Neural cell (in vitro differentiated cells): Measurements from ENCODE around the gene C14orf180. TPM values are rescaled to one million over a fixed set of nuclear protein-coding genes. Genes with fewer than 3 reads are reported as not detected.

Experiments
- H2AFZ ChIP-seq: fragments of 200-600, 300-800 bp; sonication (generic), shearing (Covaris generic); 2 replicates; pipeline ENCODE4 v1.6.0; 2014; ENCODE audit warnings: low read depth, mild to moderate bottlenecking, antibody characterized with exemption, low read length, moderate library complexity
- H3F3A ChIP-seq: fragments of 200-600 bp; shearing (Covaris generic); 2 replicates; pipeline ENCODE4 v1.6.1; 2016; ENCODE audit warnings: mild to moderate bottlenecking, moderate library complexity, mixed read lengths, antibody characterized with exemption, low read length; ENCODE audit not compliant: insufficient read depth, poor library complexity, severe bottlenecking
- H3K27ac ChIP-seq: fragments of 200-600, 300-800 bp; sonication (generic), shearing (Covaris generic); 2 replicates; pipeline ENCODE4 v1.5.1; 2014; ENCODE audit warnings: mild to moderate bottlenecking, low read length, moderate library complexity
- H3K27me3 ChIP-seq: fragments of 300-800, 200-600 bp; sonication (generic), shearing (Covaris generic); 2 replicates; pipeline ENCODE4 v1.6.0; 2014; ENCODE audit warnings: mild to moderate bottlenecking, low read depth, low read length, moderate library complexity; ENCODE audit not compliant: insufficient read depth
- H3K36me3 ChIP-seq: fragments of 300-800, 200-600 bp; sonication (generic), shearing (Covaris generic); 2 replicates; pipeline ENCODE4 v1.5.1; 2014; ENCODE audit warnings: mild to moderate bottlenecking, antibody characterized with exemption, low read length, moderate library complexity; ENCODE audit not compliant: insufficient read depth
- H3K4me2 ChIP-seq: fragments of 300-800, 200-600 bp; sonication (generic), shearing (Covaris generic); 2 replicates; pipeline ENCODE4 v1.6.0; 2014; ENCODE audit warnings: mild to moderate bottlenecking, low read length
- H3K4me3 ChIP-seq: fragments of 300-800, 200-600 bp; sonication (generic), shearing (Covaris generic); 2 replicates; pipeline ENCODE4 v1.5.1; 2014; ENCODE audit warnings: mild to moderate bottlenecking, low read length, moderate library complexity
- H3K79me2 ChIP-seq: fragments of 200-600 bp; shearing (Covaris generic); replicated peaks from 2 replicates; pipeline ENCODE4 v1.6.0; 2014; ENCODE audit warnings: mild to moderate bottlenecking, low read length, moderate library complexity; ENCODE audit not compliant: insufficient read depth
- H3K9ac ChIP-seq: fragments of 300-800, 200-600 bp; sonication (generic), shearing (Covaris generic); 2 replicates; pipeline ENCODE4 v1.6.1; 2016; ENCODE audit warnings: mild to moderate bottlenecking, low read length, mixed read lengths
- H3K9me2 ChIP-seq: fragments of 200-600 bp; shearing (Covaris generic); 2 replicates; pipeline ENCODE4 v1.6.1; 2016; ENCODE audit warnings: mild to moderate bottlenecking, low read length, mixed read lengths; ENCODE audit not compliant: insufficient read depth
- H3K9me3 ChIP-seq: fragments of 200-600, 300-800 bp; sonication (generic), shearing (Covaris generic); 2 replicates; pipeline ENCODE4 v1.6.1; 2016; ENCODE audit warnings: mild to moderate bottlenecking, mixed run types, low read length, moderate library complexity, mixed read lengths
- H4K20me1 ChIP-seq: fragments of 200-600 bp; shearing (Covaris generic); 2 replicates; pipeline ENCODE4 v1.6.1; 2016; ENCODE audit warnings: mild to moderate bottlenecking, mixed run types; ENCODE audit not compliant: insufficient read depth
- CTCF ChIP-seq: fragments of 450-650 bp; IDR thresholded peaks from 2 replicates; pipeline ENCODE4 v1.5.1; 2014; ENCODE audit warnings: antibody characterized with exemption, mild to moderate bottlenecking, moderate library complexity; ENCODE audit not compliant: poor library complexity, severe bottlenecking
- EP300 ChIP-seq: fragments of 450-650 bp; conservative IDR thresholded peaks from 2 replicates; pipeline ENCODE4 v1.6.1; 2014; ENCODE audit warnings: antibody characterized with exemption, mild to moderate bottlenecking, moderate library complexity; ENCODE audit not compliant: poor library complexity, severe bottlenecking
- EZH2 ChIP-seq: fragments of 200-600, 300-800 bp; shearing (Covaris generic), sonication (generic); IDR thresholded peaks from 2 replicates; pipeline ENCODE4 v1.6.1; 2014; ENCODE audit warnings: antibody characterized with exemption, low read length, borderline replicate concordance, mild to moderate bottlenecking; ENCODE audit not compliant: insufficient read depth, poor library complexity, severe bottlenecking
- MXI1 ChIP-seq: fragments of 450-650 bp; conservative IDR thresholded peaks from 2 replicates; pipeline ENCODE4 v1.6.1; 2014; ENCODE audit warnings: antibody characterized with exemption, mild to moderate bottlenecking; ENCODE audit not compliant: poor library complexity, severe bottlenecking
- POLR2AphosphoS5 ChIP-seq: IDR thresholded peaks from 2 replicates; pipeline ENCODE4 v1.6.1; 2012
- RAD21 ChIP-seq: fragments of 450-650 bp; conservative IDR thresholded peaks from 2 replicates; pipeline ENCODE4 v1.6.1; 2014; ENCODE audit warnings: antibody characterized with exemption, mild to moderate bottlenecking, moderate library complexity
- REST ChIP-seq: IDR thresholded peaks from 2 replicates; pipeline ENCODE4 v1.6.1; 2012; ENCODE audit warnings: borderline replicate concordance
- SMC3 ChIP-seq: fragments of 450-650 bp; conservative IDR thresholded peaks from 2 replicates; pipeline ENCODE4 v1.6.1; 2014; ENCODE audit warnings: antibody characterized with exemption, mild to moderate bottlenecking, moderate library complexity; ENCODE audit not compliant: poor library complexity
- TAF1 ChIP-seq: IDR thresholded peaks from 2 replicates; pipeline ENCODE4 v1.6.1; 2012; ENCODE audit warnings: low read depth
- polyA plus RNA-seq: library from polyadenylated mRNA; depleted of rRNA; stranded (reverse); fragments of >200 nt; gene quantifications from 2 replicates; pipeline ENCODE4 v1.2.3, GENCODE V29; 2014

The C14orf180 gene
- polyA plus RNA-seq, 1 donor from 2014 or later = not detected

DNA sequence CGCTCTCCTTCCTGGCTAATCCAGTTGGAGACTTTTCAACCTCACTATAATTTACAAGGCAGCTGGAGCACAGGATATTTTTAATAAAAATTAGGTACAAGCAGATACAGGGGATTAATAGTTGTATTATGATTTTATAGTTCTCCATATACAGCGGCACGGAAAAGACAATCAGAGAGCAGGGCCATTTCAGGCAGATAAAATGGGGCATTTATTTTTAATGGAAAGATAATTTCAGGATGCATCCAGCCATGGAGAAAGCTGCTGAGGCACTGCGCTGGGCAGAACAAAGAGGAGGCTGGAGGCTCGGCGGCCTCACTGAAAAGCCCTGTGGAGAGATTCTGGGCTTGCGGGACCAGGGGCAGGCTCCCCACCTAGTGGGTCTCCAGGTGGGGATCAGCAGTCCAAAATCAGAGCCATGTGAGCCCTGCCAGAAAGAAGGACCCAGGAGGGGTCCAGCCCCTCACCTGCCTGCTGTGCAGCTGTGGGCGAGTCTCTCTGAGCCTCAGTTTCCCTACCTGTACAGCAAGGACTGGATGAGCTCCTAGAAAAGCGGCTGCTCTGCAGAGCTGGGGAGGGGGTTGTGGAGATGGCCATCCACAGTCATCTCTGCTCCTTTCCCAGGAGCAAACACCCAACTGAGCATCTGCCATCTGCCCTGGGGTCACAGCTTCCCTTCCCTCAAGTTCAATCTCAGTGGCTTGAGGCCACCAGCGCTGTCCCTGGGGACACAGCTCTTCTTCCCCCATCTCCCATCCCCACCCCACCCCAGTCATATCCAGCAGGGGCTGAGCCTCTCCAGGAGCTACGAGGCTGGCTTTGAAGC lies 23.9 kb upstream of the C14orf180 start:
- H3K27me3 ChIP-seq = no peaks in the 10 kb centered on the region
- no peak overlapping the region for H3K4me2 ChIP-seq
- no peak overlapping the region for H3K27ac ChIP-seq
- no peaks in the 10 kb centered on the region for H3K36me3 ChIP-seq
- no peaks in the 10 kb centered on the region for H3K9me3 ChIP-seq
- H2AFZ ChIP-seq = no peak overlapping the region
- peak overlapping the region; percentile 1 for H3K9ac ChIP-seq
- H3K79me2 ChIP-seq = no peaks in the 10 kb centered on the region
- TF ChIP-seq TAF1 (no peak), EZH2 (no peak), MXI1 (no peak), EP300 (no peak), POLR2AphosphoS5 (no peak), SMC3 (no peak), CTCF (no peak), REST (no peak), RAD21 (no peak)
- no peak overlapping the region for H3K4me3 ChIP-seq
- no peaks in the 10 kb centered on the region for H3F3A ChIP-seq
- H3K9me2 ChIP-seq = no peaks in the 10 kb centered on the region
- H4K20me1 ChIP-seq = no peaks in the 10 kb centered on the region

- no peak overlapping the region for H3K9ac ChIP-seq
- H3K4me3 ChIP-seq = no peak overlapping the region
- no peaks in the 10 kb centered on the region for H4K20me1 ChIP-seq
- H3K9me3 ChIP-seq = no peaks in the 10 kb centered on the region
- H3K79me2 ChIP-seq = no peaks in the 10 kb centered on the region
- no peaks in the 10 kb centered on the region for H3K9me2 ChIP-seq
- H2AFZ ChIP-seq = no peak overlapping the region
- H3K36me3 ChIP-seq = no peaks in the 10 kb centered on the region
- TF ChIP-seq CTCF (no peak), REST (no peak), POLR2AphosphoS5 (no peak), MXI1 (no peak), RAD21 (no peak), TAF1 (no peak), EZH2 (no peak), EP300 (no peak), SMC3 (no peak)
- H3K27ac ChIP-seq = no peak overlapping the region
- no peaks in the 10 kb centered on the region for H3K27me3 ChIP-seq
- H3K4me2 ChIP-seq = no peak overlapping the region
- no peaks in the 10 kb centered on the region for H3F3A ChIP-seq
Measured at GRCh38 chr14:104556256-104557021, 23.1 kb upstream of the C14orf180 start.
